ENCODE data around the gene GFOD2. TPM values are rescaled to one million over a fixed set of nuclear protein-coding genes. Genes with fewer than 3 reads are reported as not detected.

The GFOD2 gene
- total and polyA plus RNA-seq, 12 donors, result 6.0 to 10.9 (median 8.2) TPM

DNA sequence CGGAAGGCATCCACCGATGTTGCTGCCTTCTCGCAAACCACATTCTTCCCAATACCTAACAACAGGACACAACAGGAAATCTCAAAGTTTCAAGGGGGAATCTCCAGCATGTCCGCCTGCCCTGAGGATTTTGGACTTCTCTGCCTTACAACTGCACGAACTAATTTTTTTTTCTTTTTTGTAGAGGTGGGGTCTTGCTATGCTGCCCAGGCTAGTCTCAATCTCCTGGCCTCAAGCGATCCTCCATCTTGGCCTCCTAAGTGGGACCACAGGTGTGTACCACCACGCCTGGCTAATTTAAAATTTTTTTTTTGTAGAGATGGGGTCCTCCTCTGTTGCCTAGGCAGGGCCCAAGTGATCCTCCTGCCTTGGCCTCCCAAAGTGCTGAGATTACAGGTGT is 43.1 kb downstream of the GFOD2 start:
- Histone ChIP-seq H3K9me3 (no peaks in the 10 kb centered on the region), H3K4me3 (no peak overlapping the region), H3K36me3 (peaks cover 0 to 24% (median 0%) of the 10 kb centered on the region in 9 donors), H3K27ac (no peak overlapping the region), H3K4me1 (peaks cover 13 to 44% (median 28%) of the 10 kb centered on the region in 9 donors), H3K27me3 (no peaks in the 10 kb centered on the region)
- ATAC-seq (no peak), DNase-seq (no peak)
- TF ChIP-seq CTCF (IDR thresholded peaks at IDR 0.05), result no peak
- WGBS, 2 donors, result 96 to 98% methylated on average over 7 of the region's 7 CpGs
- intact Hi-C loops (cut with DNase I), result loop anchor here in 9 of 10 donors (2.0 to 10.0 kb wide), 9 partner anchors 36 to 389 kb away; partner anchors contain the start of genes GFOD2 (in 2 of the 9), RANBP10 (in 2 of the 9), TSNAXIP1 (in 2 of the 9) and CENPT (in 1 of the 9)

DNA sequence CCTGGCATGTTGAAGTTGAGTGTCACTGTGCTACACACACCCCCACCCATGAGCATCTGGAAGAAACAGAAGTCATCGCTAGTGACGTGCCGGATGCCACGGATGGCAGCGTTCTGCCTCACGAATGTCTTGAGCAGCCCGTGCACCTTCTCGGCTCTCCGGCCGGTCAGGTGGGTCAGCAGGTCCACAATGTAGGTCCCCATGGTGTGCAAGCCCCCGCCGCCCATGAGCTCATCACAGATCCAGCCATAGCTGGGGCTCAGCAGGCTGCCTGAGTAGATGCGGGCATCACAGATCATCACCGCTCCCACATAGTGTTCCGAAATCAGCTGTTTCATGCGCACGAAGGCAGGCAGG is 43.6 kb downstream of the GFOD2 start:
- Histone ChIP-seq H3K36me3 (peaks cover 0 to 20% (median 0%) of the 10 kb centered on the region in 9 donors), H3K9me3 (no peaks in the 10 kb centered on the region), H3K27ac (no peak overlapping the region), H3K4me3 (no peak overlapping the region), H3K4me1 (peaks cover 13 to 44% (median 28%) of the 10 kb centered on the region in 9 donors), H3K27me3 (no peaks in the 10 kb centered on the region)
- no peak for ATAC-seq
- DNase-seq, result no peak
- intact Hi-C loops (cut with DNase I), result loop anchor here in 9 of 10 donors (2.0 to 10.0 kb wide), 9 partner anchors 37 to 389 kb away; partner anchors contain the start of genes GFOD2 (in 2 of the 9), RANBP10 (in 2 of the 9), TSNAXIP1 (in 2 of the 9) and CENPT (in 1 of the 9)
- WGBS, 2 donors, result 97 to 98% methylated on average over 17 of the region's 17 CpGs
- TF ChIP-seq CTCF (IDR thresholded peaks at IDR 0.05), result no peak

- DNase-seq, result no peak
- Histone ChIP-seq H3K4me1 (peaks cover 13 to 44% (median 28%) of the 10 kb centered on the region in 9 donors), H3K27ac (peak overlapping the region in 8 of 10 donors; percentile 61 to 89 (median 83)), H3K36me3 (peaks cover 0 to 15% (median 0%) of the 10 kb centered on the region in 9 donors), H3K9me3 (no peaks in the 10 kb centered on the region), H3K27me3 (no peaks in the 10 kb centered on the region), H3K4me3 (no peak overlapping the region)
- ATAC-seq, result peak in 1 of 8 donors; percentile 19
- no peak for TF ChIP-seq CTCF (IDR thresholded peaks at IDR 0.05)
- intact Hi-C loops (cut with DNase I), result loop anchor here (2.0 to 10.0 kb wide), 19 partner anchors 37 to 390 kb away; partner anchors contain the start of genes RANBP10 (in 6 of the 10), TSNAXIP1 (in 6 of the 10), GFOD2 (in 3 of the 10) and CENPT (in 1 of the 10)
- WGBS, 2 donors, result 96% methylated on average over 28 of the region's 28 CpGs
Measured at GRCh38 chr16:67674851-67675578, 44.1 kb downstream of the GFOD2 start.

DNA sequence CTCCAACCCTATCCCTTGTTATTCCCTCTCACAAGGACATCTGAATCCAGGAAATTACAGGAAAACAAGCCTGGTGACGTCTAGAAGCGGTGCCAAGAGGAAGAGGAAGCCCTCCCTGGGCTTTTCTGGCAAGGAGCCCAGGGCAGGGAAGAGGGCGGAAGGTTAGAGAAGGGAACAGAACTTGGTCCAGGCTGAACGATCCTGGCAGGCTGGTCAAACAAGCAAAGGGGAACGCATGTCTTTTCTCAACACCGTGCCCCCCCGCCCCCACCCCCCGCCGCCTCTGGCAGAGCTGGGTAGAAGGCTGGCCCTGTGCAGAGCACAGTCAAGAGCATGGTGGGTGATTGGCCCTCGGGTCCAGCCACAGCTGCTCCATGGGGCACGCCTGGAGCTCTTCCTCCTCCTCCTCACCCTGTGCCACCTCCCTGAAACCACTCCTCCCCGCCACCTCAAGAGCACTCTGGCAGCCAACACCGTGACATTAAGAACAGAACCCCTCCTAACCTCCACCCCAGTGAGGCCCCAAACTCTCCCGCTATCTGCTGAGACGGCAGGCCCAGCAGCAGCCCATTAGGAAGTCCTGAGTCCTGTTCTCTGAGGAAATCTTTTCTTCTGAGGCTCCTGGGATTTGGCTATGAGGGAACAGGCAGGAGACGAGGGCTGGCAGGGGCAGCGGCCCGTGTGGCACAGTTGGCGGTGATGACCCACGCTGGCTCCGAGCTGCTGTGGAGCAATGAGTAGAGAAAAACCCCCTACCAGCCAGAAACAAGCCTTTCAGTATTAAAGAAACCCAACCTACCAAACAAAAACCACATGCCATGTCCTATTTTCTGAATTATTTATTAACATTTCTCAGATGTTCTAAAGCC is 45.2 kb downstream of the GFOD2 start:
- 48 to 52% methylated on average over 21 of the region's 21 CpGs for WGBS, 2 donors
- Histone ChIP-seq H3K27ac (peak overlapping the region; percentile 61 to 89 (median 81)), H3K4me1 (peaks cover 13 to 46% (median 28%) of the 10 kb centered on the region in 9 donors), H3K4me3 (peak overlapping the region in 2 of 10 donors; percentile 3 to 5), H3K36me3 (peaks cover 0 to 13% (median 0%) of the 10 kb centered on the region in 9 donors), H3K9me3 (no peaks in the 10 kb centered on the region), H3K27me3 (no peaks in the 10 kb centered on the region)
- no peak for TF ChIP-seq CTCF (IDR thresholded peaks at IDR 0.05)
- DNase-seq (peak; percentile 76 to 86), ATAC-seq (peak; percentile 38 to 84 (median 80))
- intact Hi-C loops (cut with DNase I), result loop anchor here (2.0 to 10.0 kb wide), 19 partner anchors 43 to 391 kb away; partner anchors contain the start of genes RANBP10 (in 6 of the 10), TSNAXIP1 (in 6 of the 10), GFOD2 (in 2 of the 10) and CENPT (in 1 of the 10)

Measured in heart right ventricle (tissue), 16 donors.